Left ventricle myocardium superior (tissue), 1 donor: ENCODE measurements around the gene VIPR2. TPM values are rescaled to one million over a fixed set of nuclear protein-coding genes. Genes with fewer than 3 reads are reported as not detected.

Experiments used
- ATAC-seq: fragments of 200-7000 bp; cut with Tn5 transposase; one replicate; pipeline ENCODE4 v1.9.1; 2020; ENCODE audit warnings: mild to moderate bottlenecking, moderate library complexity
- DNase-seq: peaks from one replicate; pipeline ENCODE4 v3.0.0-alpha.2; 2020
- intact Hi-C: fragments of 100-400 bp; cut with micrococcal nuclease; formaldehyde crosslinking; loops from one replicate; pipeline ENCODE4 v1.11.0; 2022
- total RNA-seq: library from RNA; stranded (reverse); fragmentation: NEBNext Ultra II Directional; extraction: Animal tissue kit (Norgen Biotek cat#: 25700); gene quantifications from one replicate; pipeline ENCODE4 v1.2.1, GENCODE V29; 2021
- donor health status: DM: no; HTN: yes; CAD: no; lungs with severe emphysema.

Gene VIPR2
- total RNA-seq, 1 donor from 2014 or later: 21.3 TPM

DNA sequence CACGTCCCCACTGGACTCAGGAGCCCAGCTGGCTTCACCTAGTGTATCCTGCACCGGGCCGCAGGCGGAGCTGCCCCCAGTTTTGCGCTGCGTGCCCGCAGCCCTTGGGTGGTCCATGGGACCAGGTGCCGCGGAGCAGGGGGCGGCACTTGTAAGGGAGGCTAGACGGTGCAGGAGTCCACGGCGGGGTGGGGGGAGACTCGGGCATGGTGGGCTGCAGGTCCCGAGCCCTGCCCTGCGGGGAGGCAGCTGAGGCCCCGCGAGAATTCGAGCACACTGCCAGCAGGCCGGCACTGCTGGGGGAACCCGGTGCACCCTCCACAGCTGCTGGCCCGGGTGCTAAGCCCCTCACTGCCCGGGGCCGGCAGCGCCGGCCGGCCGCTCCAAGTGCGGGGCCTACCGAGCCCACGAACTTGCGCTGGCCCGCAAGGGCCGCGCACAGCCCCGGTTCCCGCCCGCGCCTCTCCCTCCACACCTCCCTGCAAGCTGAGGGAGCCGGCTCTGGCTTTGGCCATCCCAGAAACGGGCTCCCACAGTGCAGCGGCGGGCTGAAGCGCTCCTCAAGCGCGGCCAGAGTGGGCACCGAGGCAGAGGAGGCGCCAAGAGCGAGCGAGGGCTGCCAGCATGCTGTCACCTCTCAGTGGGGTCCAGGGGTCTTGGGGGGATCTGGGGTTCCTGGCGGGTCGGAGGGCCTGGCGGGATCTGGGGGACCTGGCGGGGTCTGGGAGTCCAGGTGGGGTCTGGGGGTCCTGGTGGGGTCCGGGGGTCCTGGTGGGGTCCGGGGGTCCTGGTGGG lies 81.4 kb downstream of the VIPR2 start:
- ATAC-seq (no peak), DNase-seq (peak; percentile 26)
- intact Hi-C loops: no loop called here

- no peak for ATAC-seq
- intact Hi-C loops: no loop called here
- DNase-seq: no peak
Observed at GRCh38 chr7:159062569-159062968, 82.1 kb downstream of the VIPR2 start.

- peak; percentile 34 for DNase-seq
- no peak for ATAC-seq
- intact Hi-C loops: no loop called here
Observed at GRCh38 chr7:159061674-159062212, 82.9 kb downstream of the VIPR2 start.

DNA sequence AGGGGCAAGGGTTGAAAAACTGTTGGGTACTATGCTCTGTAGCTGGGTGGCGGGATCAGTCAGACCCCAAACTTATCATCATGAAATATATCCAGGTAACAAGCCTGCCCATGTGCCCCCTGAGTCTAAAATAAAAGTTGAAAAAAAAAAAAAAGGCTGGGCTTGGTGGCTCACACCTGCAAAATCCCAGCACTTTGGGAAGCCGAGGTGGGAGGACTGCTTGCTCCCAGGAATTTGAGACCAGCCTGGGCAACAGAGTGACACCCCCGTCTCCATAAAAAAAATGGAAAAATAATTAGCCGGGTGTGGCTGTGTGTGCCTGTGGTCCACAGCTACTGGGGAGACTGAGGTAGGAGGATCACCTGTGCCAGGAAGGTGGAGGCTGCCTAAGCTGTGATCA lies 83.5 kb downstream of the VIPR2 start:
- DNase-seq (no peak), ATAC-seq (no peak)
- intact Hi-C loops: no loop called here

- ATAC-seq: no peak
- intact Hi-C loops: no loop called here
Observed at GRCh38 chr7:159060440-159060839, 84.2 kb downstream of the VIPR2 start.

GRCh38 chr7:159059629-159060028 lies 85.0 kb downstream of the VIPR2 start:
- intact Hi-C loops: no loop called here
- ATAC-seq: no peak
- no peak for DNase-seq

More at GRCh38 chr7:159060440-159060839, 84.2 kb downstream of the VIPR2 start:
- DNase-seq: no peak

DNA sequence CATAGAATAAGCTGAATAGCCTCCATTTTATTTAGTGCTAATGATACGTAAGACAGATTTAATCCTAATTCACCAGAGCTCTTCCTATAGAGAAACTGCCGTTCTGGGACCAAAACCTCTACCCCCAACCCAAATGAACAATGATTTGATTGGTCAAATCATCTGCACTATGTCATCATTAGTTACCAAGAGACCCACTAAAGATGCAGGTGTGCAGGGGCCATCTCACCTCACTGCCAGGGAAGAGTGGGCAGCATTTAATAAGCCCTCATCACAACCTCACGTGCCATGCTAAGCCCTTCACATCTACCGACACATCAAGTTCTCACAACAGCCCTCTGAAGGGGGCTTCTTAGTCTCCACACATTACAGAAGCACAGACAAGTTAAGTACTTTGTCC lies 87.0 kb downstream of the VIPR2 start:
- ATAC-seq (no peak), DNase-seq (no peak)
- intact Hi-C loops: no loop called here

- DNase-seq (no peak), ATAC-seq (no peak)
- intact Hi-C loops: no loop called here
Observed at GRCh38 chr7:159056737-159057136, 87.9 kb downstream of the VIPR2 start.

- no peak for DNase-seq
- intact Hi-C loops: no loop called here
- no peak for ATAC-seq
Observed at GRCh38 chr7:159051916-159052315, 92.8 kb downstream of the VIPR2 start.

DNA sequence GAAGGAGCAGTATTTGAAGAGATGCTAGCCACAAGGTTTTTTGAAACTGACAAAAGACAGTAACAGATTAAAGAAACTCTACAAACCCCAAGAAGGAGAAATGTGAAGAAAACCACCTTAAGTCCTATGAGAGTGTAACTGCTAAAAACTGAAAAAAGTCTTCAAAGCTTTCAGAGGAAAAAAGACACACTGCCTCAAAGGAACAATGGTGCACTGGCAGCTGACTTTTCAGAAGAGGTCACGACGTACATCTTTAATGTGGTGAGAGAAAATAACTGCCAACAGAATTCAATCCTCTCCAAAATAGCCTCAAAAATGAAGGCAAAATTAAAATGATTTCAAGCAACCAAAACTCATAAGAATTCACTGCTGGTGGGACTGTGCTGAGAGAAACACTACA lies 94.0 kb downstream of the VIPR2 start:
- no peak for DNase-seq
- no peak for ATAC-seq
- intact Hi-C loops: no loop called here

GRCh38 chr7:159049266-159050025 lies 95.2 kb downstream of the VIPR2 start:
- ATAC-seq (no peak), DNase-seq (no peak)
- intact Hi-C loops: no loop called here

- intact Hi-C loops: no loop called here
- DNase-seq: no peak
- no peak for ATAC-seq
Observed at GRCh38 chr7:159048656-159049055, 96.0 kb downstream of the VIPR2 start.

DNA sequence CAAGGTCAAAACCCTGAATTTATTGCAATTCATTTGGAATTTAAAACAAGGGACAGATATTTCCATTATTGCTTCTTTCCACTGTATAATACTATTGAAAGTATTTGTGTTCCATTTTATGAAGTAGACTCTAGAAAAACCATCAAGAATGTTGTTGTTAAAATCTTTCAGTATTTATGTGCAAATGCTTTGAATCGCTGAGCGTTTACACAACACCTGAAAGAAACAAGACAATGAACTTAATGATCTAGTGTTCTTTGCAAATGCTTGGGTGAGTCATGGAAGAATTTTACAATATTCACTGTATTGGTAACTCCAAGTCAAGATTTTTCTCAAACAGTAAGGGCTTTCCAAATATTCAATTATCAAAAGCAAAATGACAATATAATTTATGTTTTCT lies 97.1 kb downstream of the VIPR2 start:
- ATAC-seq: no peak
- DNase-seq: no peak
- intact Hi-C loops: no loop called here

GRCh38 chr7:159046300-159046699 lies 98.4 kb downstream of the VIPR2 start:
- no peak for ATAC-seq
- no peak for DNase-seq
- intact Hi-C loops: no loop called here

GRCh38 chr7:159045839-159046238 lies 98.8 kb downstream of the VIPR2 start:
- no peak for ATAC-seq
- DNase-seq: no peak
- intact Hi-C loops: no loop called here

DNA sequence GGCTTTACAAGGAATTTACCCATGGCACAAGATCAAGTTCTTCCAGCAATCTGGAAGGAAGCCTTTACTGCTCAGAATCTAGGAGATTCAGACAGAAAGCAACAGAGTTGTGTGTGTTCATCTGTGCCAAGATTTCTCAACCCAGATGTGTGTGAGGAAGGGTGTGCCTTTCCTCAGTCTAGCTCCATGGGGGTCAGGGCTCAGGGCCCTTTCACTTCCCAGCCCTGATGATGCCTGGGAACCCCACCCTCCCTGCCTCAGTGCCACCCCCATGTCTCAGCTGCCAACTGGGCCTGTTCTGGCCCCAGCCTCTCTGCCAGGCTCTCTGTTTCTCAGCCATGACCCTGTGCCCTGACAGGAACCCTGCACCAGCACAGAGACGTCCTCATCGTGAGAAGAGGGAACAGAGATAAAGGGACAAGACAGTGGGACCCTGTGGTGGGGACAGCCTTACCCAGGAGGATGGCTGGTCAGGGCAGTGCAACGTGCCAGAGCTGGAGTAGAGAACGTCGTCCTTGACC lies 102.0 kb downstream of the VIPR2 start:
- DNase-seq (no peak), ATAC-seq (peak; percentile 90)
- intact Hi-C loops: no loop called here

GRCh38 chr7:159042103-159042502 lies 102.6 kb downstream of the VIPR2 start:
- ATAC-seq: peak; percentile 38
- DNase-seq: no peak

GRCh38 chr7:159040912-159041711 lies 103.6 kb downstream of the VIPR2 start:
- intact Hi-C loops: no loop called here
- DNase-seq (no peak), ATAC-seq (no peak)

More at GRCh38 chr7:159042103-159042502, 102.6 kb downstream of the VIPR2 start:
- intact Hi-C loops: no loop called here

DNA sequence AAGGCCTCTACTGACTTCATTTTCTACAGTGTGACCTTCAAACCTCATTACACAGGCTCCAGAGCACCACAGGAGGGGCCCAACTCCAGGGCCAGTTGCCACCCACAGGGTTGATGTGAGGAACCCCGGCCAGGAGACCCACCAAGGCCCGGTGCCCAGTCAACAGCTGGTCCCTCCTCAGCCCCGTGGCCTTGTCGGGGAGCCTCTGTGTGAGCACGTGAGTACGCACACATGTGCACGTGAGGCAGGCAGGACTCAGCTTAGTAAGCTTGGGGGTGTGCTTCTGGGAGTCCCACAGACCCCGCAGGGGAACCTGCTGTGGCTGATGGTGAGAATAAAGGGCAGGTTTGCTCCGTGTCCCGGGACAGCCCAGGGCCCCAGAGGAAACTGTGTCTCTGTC lies 104.5 kb downstream of the VIPR2 start:
- DNase-seq: no peak
- intact Hi-C loops: no loop called here

More for the DNA sequence above, 104.5 kb downstream of the VIPR2 start:
- no peak for ATAC-seq
